ENCODE results near the gene TBRG1. TPM values are rescaled to one million over a fixed set of nuclear protein-coding genes. Genes with fewer than 3 reads are reported as not detected.

TBRG1 gene, protein sequence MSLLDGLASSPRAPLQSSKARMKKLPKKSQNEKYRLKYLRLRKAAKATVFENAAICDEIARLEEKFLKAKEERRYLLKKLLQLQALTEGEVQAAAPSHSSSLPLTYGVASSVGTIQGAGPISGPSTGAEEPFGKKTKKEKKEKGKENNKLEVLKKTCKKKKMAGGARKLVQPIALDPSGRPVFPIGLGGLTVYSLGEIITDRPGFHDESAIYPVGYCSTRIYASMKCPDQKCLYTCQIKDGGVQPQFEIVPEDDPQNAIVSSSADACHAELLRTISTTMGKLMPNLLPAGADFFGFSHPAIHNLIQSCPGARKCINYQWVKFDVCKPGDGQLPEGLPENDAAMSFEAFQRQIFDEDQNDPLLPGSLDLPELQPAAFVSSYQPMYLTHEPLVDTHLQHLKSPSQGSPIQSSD
- total RNA-seq: 10 to 100 TPM; 22.3 to 41.4 (median 35.1) TPM
- 10 to 100 TPM; 38.4 to 66.7 (median 52.1) TPM for polyA plus RNA-seq
- long read RNA-seq, donor 1, full-length matches to known transcripts: 7 of 12 reads
- long read RNA-seq, donor 1, partial matches to known transcripts: 5 of 12 reads
- long read RNA-seq, donor 1, other reads (novel, unspliced or antisense): 0 of 12 reads
- long read RNA-seq, donor 2, full-length matches to known transcripts: 3 of 18 reads
- long read RNA-seq, donor 2, partial matches to known transcripts: 15 of 18 reads
- long read RNA-seq, donor 2, other reads (novel, unspliced or antisense): 0 of 18 reads
- long read RNA-seq, donor 3, full-length matches to known transcripts: 8 of 8 reads
- long read RNA-seq, donor 3, partial matches to known transcripts: 0 of 8 reads
- long read RNA-seq, donor 3, other reads (novel, unspliced or antisense): 0 of 8 reads
- long read RNA-seq, donor 4, full-length matches to known transcripts: 11 of 42 reads
- long read RNA-seq, donor 4, partial matches to known transcripts: 10 of 42 reads
- long read RNA-seq, donor 4, other reads (novel, unspliced or antisense): 21 of 42 reads
- long read RNA-seq, donor 5, full-length matches to known transcripts: 24 of 31 reads
- long read RNA-seq, donor 5, partial matches to known transcripts: 2 of 31 reads
- long read RNA-seq, donor 5, other reads (novel, unspliced or antisense): 5 of 31 reads
- long read RNA-seq, donor 6, full-length matches to known transcripts: 3 of 21 reads
- long read RNA-seq, donor 6, partial matches to known transcripts: 13 of 21 reads
- long read RNA-seq, donor 6, other reads (novel, unspliced or antisense): 5 of 21 reads
- long read RNA-seq, donor 7, full-length matches to known transcripts: 9 of 9 reads
- long read RNA-seq, donor 7, partial matches to known transcripts: 0 of 9 reads
- long read RNA-seq, donor 7, other reads (novel, unspliced or antisense): 0 of 9 reads
- long read RNA-seq, donor 8, full-length matches to known transcripts: 6 of 6 reads
- long read RNA-seq, donor 8, partial matches to known transcripts: 0 of 6 reads
- long read RNA-seq, donor 8, other reads (novel, unspliced or antisense): 0 of 6 reads
- long read RNA-seq, donor 9, full-length matches to known transcripts: 8 of 14 reads
- long read RNA-seq, donor 9, partial matches to known transcripts: 6 of 14 reads
- long read RNA-seq, donor 9, other reads (novel, unspliced or antisense): 0 of 14 reads
- long read RNA-seq, donor 10, full-length matches to known transcripts: 6 of 6 reads
- long read RNA-seq, donor 10, partial matches to known transcripts: 0 of 6 reads
- long read RNA-seq, donor 10, other reads (novel, unspliced or antisense): 0 of 6 reads

GRCh38 chr11:124622531-124623451 is at the start of gene TBRG1:
TSS of gene TBRG1 (plus strand) at chr11:124622864. CDS start at chr11:124623084, 220 bp downstream.
- H3K9me3 ChIP-seq (replicated peaks in 1 of 3): no peaks in the 10 kb centered on the region
- H3K27me3 ChIP-seq: no peaks in the 10 kb centered on the region
- TF ChIP-seq POLR2A (IDR thresholded peaks at IDR 0.05): peak; percentile 73 to 89
- TF ChIP-seq CTCF (IDR thresholded peaks at IDR 0.05): no peak
- 0 to 1% (median 0%) methylated on average over 18 to 57 of the region's 57 CpGs for WGBS, 4 donors
- H3K27ac ChIP-seq: peak within 1 kb of the TSS; percentile 97 to 98 (median 98)
- intact Hi-C loops (cut with DNase I): no loop called here
- peak; percentile 83 to 94 (median 90) for DNase-seq
- H3K4me3 ChIP-seq: peak within 1 kb of the TSS; percentile 19 to 97 (median 90)
- H3K4me1 ChIP-seq (replicated peaks in 1 of 2): peaks cover 5 to 31% of the 10 kb centered on the region in 2 donors
- H3K36me3 ChIP-seq (replicated peaks in 1 of 2): peaks cover 0 to 34% of the 10 kb centered on the region in 2 donors

GRCh38 chr11:124577716-124578427 is 44.8 kb upstream of the TBRG1 start:
- no peak for TF ChIP-seq CTCF (IDR thresholded peaks at IDR 0.05)
- no peak for TF ChIP-seq POLR2A (IDR thresholded peaks at IDR 0.05)
- 56 to 63% (median 62%) methylated on average over 6 of the region's 6 CpGs for WGBS, 4 donors
- peak in 1 of 7 donors; percentile 11 for DNase-seq
- Histone ChIP-seq H3K9me3 (replicated peaks in 1 of 3) (no peaks in the 10 kb centered on the region), H3K27me3 (no peaks in the 10 kb centered on the region), H3K4me3 (no peak overlapping the region), H3K27ac (no peak overlapping the region), H3K36me3 (replicated peaks in 1 of 2) (no peaks in the 10 kb centered on the region), H3K4me1 (replicated peaks in 1 of 2) (no peaks in the 10 kb centered on the region)
- intact Hi-C loops (cut with DNase I): no loop called here

GRCh38 chr11:124578761-124579160 is 43.9 kb upstream of the TBRG1 start:
- intact Hi-C loops (cut with DNase I): no loop called here
- DNase-seq: no peak
- no peaks in the 10 kb centered on the region for H3K4me1 ChIP-seq (replicated peaks in 1 of 2)
- no peak overlapping the region for H3K27ac ChIP-seq
- H3K27me3 ChIP-seq: no peaks in the 10 kb centered on the region
- H3K36me3 ChIP-seq (replicated peaks in 1 of 2): no peaks in the 10 kb centered on the region
- 74 to 79% (median 76%) methylated on average over 4 of the region's 4 CpGs for WGBS, 4 donors
- H3K9me3 ChIP-seq (replicated peaks in 1 of 3): no peaks in the 10 kb centered on the region
- no peak for TF ChIP-seq CTCF (IDR thresholded peaks at IDR 0.05)
- no peak for TF ChIP-seq POLR2A (IDR thresholded peaks at IDR 0.05)
- no peak overlapping the region for H3K4me3 ChIP-seq
